NCI-H2196 treated with DMSO at 0.1 percent for 48 hours (cell line): Measurements from ENCODE around the gene IL21R.
A peak's percentile ranks its signal among the peaks of the same experiment; 100 is the strongest.
"Not testable (repeated sequence)": the region's sequence is repeated elsewhere in the genome, so short reads cannot be mapped to it uniquely, and the experiment has no call there.

ENCODE experiments used
- DNase-seq: peaks from one replicate; lab custom pipeline; 2025; ENCODE audit not compliant: unreplicated experiment; lab: John Stamatoyannopoulos, UW

Gene IL21R

DNA sequence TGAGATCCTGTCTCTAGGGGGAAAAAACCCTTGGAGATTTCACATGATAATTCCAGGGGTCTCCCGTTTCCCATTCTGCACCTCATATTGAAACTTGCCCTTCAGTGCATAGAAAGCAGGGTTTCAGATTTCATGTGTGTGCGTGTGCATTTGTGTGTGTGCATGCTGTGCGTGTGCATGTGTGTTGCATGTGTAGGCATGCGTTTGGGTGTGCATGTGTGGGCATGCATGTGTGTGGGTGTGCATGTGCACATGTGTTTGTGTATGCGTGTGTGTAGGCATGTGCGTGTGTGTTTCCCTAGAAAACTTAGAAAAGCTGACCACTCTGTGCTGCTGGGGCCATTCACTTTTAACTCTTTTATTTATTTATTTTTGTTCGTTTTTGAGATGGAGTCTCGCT, 40.0 kb downstream of the IL21R start:
- no peak for DNase-seq

DNA sequence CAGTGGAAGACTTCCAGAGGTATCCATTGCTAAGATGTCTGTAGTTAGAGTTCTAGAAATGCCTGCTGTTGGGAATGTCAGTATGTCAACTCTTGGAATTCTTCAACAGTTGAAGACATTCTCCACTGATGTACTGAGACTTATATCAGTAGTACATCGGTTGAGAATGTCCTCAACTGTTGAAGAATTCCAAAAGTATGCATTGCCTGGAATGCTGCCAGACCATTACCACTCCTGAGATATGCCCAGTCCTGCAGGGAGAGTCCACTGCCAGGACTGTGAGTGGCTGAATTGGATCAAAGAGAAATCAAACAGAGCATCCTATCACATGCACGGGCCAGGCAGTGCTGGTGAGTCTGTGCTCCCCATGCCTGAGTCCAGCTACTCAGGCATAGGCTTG, 42.0 kb downstream of the IL21R start:
- no peak for DNase-seq

DNA sequence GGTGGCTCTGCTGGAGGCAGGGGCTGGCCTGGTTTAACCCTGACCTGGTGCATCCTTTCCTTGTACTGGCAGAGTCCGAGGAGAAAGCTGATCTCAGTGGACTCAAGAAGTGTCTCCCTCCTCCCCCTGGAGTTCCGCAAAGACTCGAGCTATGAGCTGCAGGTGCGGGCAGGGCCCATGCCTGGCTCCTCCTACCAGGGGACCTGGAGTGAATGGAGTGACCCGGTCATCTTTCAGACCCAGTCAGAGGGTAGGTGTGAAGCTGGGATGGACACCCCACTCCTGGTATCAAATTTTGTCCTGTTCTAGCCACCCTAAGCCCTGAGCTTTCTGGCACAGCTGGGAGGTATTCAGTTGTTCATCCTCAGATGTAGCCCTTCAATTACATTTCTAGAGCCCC, 42.5 kb downstream of the IL21R start:
- DNase-seq: no peak

DNA sequence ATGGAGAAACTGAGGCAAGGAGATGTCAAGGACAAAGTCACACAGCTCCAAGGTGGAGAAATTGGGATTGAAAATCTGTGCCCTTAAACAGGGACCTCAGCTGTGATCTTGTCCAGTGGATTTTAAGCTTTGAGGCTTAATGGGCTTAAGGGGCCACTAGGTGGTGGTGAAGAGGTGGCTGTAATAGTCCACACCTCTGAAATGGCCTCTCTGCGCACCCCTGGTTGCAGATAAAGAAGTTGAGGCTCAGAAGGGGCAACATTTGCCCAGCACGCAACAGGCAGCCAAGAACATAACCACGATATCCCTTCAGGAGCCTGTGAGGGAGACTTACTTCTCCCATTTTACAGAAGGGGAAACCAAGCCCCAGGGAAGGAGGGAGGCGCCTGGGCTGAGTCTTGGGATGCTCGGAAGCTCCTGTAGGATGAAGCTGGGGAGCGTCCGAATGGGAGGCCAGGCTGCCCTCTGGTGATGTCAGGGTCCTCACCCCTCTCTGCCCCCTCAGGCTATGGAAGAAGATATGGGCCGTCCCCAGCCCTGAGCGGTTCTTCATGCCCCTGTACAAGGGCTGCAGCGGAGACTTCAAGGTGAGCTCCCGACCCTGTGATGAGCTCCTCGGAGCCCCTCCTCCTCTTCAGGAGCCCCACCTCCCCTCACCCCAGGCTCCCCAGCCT, 43.7 kb downstream of the IL21R start:
- DNase-seq: no peak

DNA sequence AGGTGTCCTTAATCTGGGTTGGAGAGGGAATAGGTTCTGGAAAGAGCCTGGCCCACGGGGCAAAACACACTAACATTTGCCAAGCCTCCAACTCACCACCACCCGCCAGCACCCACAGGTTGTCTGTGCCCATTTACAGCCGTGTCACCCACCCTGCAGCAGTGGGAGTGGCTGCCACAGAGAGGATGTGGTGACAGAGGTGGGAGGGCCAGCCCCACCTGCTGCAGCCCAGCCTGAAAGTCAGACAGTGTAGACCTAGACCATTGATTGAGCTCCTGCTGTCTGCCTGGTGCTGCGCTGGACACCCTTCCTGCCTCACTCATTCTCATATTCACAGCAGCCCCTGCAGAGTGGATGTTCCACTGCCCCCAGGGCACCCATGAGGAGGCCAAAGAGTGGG, 44.7 kb downstream of the IL21R start:
- no peak for DNase-seq

DNA sequence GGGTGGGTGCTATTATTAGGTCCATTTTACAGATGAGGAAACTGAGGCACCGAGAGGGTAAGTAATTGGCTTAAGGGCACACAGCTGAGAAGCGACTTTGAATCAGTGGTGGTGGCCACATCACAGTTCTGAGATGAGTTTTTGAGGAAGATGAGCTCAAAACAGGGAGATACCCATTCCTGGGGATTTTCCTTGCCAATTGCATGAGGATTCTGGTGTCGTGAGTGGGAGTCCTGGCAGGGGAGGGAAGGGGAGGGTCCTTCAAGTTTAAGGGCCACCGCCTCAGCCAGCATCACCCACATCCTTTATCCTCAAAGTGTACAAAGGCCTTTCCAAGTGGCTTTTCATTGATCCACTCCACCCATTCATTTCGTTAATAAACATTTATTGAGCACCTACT, 45.3 kb downstream of the IL21R start:
- DNase-seq: no peak

DNA sequence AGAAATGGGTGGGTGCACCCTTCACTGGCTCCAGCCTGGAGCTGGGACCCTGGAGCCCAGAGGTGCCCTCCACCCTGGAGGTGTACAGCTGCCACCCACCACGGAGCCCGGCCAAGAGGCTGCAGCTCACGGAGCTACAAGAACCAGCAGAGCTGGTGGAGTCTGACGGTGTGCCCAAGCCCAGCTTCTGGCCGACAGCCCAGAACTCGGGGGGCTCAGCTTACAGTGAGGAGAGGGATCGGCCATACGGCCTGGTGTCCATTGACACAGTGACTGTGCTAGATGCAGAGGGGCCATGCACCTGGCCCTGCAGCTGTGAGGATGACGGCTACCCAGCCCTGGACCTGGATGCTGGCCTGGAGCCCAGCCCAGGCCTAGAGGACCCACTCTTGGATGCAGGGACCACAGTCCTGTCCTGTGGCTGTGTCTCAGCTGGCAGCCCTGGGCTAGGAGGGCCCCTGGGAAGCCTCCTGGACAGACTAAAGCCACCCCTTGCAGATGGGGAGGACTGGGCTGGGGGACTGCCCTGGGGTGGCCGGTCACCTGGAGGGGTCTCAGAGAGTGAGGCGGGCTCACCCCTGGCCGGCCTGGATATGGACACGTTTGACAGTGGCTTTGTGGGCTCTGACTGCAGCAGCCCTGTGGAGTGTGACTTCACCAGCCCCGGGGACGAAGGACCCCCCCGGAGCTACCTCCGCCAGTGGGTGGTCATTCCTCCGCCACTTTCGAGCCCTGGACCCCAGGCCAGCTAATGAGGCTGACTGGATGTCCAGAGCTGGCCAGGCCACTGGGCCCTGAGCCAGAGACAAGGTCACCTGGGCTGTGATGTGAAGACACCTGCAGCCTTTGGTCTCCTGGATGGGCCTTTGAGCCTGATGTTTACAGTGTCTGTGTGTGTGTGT, 46.8 kb downstream of the IL21R start:
- DNase-seq: peak; percentile 85

DNA sequence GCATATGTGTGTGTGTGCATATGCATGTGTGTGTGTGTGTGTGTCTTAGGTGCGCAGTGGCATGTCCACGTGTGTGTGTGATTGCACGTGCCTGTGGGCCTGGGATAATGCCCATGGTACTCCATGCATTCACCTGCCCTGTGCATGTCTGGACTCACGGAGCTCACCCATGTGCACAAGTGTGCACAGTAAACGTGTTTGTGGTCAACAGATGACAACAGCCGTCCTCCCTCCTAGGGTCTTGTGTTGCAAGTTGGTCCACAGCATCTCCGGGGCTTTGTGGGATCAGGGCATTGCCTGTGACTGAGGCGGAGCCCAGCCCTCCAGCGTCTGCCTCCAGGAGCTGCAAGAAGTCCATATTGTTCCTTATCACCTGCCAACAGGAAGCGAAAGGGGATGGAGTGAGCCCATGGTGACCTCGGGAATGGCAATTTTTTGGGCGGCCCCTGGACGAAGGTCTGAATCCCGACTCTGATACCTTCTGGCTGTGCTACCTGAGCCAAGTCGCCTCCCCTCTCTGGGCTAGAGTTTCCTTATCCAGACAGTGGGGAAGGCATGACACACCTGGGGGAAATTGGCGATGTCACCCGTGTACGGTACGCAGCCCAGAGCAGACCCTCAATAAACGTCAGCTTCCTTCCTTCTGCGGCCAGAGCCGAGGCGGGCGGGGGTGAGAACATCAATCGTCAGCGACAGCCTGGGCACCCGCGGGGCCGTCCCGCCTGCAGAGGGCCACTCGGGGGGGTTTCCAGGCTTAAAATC, 47.6 kb downstream of the IL21R start:
- DNase-seq: no peak

DNA sequence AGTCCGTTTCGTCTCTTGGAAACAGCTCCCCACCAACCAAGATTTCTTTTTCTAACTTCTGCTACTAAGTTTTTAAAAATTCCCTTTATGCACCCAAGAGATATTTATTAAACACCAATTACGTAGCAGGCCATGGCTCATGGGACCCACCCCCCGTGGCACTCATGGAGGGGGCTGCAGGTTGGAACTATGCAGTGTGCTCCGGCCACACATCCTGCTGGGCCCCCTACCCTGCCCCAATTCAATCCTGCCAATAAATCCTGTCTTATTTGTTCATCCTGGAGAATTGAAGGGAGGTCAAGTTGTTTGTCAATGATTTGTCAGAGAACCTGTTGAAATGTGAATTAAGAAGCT, 48.2 kb downstream of the IL21R start:
- no peak for DNase-seq

DNA sequence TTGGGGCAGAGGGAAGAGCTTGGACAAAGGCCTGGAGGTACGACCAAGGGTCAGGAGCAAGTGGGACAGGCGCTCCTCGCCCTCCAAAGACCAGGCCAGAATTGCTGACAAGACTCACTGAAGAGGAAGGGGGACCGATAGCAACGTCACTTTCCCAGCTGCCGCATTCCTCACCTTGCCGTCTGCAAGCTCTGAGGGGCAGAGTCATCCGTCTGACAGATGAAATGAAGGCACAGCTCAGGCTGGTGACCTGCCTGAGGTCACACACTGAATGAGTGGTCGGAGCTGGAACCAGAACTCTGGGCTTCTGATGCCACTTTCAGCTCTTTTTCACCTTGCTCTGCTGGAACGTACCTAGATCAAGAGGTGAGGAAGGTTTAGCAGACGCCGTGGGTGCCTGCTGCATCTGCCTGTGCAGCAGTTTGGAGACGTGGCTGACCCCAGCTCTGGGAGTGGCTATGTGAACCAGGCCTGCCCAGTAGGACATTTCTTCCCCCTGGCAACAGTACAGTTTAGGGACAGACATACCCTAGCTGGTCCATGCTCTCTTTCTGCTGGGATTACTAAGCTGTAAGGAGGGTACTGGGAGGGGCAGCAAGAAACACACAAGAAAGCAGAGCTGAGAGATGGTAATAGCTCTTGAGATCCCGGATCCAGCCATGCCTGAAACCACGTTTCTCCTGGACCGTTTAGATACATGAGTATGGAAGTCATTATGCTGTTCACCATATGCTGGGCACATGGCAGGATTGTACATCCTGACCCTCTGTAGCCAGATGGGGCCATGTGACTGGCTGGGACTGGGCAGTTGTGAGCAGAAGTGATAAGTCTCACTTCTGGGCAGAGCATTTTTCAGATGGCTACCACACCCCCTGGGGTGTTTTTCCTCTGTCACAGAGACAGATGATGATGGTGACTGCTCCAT, 50.9 kb downstream of the IL21R start:
- DNase-seq: no peak

DNA sequence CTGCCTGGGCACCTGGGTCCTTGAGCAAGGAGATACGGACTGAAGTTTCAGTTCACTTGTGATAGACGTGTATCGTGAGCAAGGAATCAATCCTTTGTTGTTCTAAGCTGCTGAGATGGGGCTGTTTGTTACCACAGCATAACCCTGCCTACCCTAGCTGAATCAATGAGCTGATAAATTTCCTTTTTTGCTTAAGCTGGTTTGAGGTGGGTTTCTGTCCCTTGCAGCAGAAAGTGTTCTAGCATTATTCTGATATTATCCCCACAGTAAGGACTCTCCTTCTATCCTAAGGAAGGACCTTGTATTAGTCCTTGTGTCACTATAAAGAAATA, 51.5 kb downstream of the IL21R start:
- DNase-seq: no peak

DNA sequence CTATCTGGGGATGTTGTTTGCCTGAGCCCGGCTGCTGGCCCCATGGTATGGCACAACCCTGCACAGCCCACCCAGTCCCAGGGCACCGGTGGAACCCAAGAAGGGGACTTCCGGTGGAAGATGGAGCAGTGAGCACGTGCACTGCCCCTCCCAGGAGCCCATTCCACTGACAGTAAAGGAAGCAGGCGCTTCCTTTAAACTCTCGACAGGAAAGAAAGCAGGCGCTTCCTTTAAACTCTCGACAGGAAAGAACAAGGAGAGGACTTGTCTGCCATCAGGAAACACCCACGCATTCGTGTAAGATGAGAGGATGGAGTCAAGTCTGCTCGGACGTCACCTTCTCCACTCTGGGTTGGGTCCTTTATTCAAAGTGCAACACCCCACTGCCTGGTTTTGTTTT, 53.7 kb downstream of the IL21R start:
- no peak for DNase-seq

DNA sequence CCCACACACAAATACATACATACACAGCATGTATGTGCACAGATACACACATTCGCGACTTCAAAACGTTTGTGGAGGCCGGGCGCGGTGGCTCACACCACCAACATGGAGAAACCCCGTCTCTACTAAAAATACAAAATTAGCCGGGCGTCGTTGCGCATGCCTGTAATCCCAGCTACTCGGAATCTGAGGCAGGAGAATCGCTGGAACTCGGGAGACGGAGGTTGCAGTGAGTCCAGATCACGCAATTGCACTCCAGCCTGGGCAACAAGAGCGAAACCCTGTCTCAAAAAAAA, 55.6 kb downstream of the IL21R start:
- not testable (repeated sequence) for DNase-seq

DNA sequence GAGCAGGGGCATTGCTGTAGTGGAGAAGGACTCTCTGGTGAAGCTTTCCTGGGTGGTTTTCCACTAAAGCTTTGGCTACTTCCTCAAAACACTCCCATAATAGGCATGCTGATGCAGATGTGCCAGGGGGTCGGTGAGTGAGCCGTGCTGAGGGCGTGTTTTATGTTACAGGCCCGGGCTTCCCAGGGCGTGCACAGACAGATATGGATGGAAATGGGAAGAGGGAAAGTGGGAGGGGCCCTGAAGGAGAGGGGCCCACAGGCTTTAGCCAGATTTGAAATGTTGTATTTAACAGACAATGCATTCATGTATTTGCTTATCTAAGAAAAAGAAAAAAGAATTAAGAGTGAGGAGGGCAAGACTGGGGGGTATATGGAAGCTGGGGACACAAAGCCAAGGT, 56.3 kb downstream of the IL21R start:
- no peak for DNase-seq

DNA sequence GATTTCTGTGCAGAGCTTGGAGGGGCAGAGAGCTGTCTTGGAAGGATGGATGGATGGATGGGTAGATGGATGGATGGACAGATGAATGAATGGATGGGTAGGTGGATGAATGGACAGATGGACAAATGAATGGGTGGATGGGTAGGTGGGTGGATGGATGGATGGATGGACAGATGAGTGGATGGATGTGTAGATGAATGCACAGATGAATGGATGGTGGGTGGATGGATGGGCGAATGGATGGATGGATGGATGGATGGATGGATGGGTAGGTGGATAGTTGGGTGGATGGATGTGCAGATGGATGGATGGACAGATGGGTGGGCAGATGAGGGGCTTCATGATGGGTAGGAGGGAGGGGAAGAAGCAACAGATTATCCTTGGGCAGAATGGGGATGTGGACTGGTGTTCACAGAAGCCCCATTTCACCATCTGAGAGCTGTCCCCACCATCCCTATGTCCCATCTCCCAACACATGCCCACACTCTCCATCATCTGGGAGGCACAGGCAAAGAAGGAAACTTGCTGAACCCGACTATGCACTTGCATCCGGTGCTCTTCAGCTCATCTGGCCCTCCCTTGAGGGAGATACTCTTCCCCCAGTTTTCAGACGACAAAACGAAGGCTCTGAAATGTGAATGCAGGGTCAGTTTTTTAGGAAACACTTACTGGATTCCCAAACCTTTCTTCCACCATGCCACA, 57.2 kb downstream of the IL21R start:
- no peak for DNase-seq

DNA sequence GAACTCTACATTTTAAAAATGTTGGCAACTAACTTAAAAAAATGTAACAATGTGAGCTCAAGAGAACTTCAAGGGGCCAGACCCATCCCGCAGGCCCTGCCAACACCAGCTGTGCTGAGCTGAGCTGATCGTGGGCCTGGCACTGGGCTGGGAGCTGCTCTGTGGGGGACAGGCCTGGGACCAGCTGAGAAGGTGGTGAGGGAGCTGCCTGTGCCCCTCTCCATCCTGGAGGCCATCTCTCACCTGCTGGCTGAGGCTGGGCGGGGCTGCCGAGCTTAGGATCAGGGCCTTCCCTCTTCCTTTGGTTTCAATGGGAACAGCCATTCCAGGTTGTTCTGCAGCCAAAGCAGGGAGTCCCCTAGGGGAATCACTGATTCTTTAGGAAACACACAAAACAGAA, 58.2 kb downstream of the IL21R start:
- no peak for DNase-seq

DNA sequence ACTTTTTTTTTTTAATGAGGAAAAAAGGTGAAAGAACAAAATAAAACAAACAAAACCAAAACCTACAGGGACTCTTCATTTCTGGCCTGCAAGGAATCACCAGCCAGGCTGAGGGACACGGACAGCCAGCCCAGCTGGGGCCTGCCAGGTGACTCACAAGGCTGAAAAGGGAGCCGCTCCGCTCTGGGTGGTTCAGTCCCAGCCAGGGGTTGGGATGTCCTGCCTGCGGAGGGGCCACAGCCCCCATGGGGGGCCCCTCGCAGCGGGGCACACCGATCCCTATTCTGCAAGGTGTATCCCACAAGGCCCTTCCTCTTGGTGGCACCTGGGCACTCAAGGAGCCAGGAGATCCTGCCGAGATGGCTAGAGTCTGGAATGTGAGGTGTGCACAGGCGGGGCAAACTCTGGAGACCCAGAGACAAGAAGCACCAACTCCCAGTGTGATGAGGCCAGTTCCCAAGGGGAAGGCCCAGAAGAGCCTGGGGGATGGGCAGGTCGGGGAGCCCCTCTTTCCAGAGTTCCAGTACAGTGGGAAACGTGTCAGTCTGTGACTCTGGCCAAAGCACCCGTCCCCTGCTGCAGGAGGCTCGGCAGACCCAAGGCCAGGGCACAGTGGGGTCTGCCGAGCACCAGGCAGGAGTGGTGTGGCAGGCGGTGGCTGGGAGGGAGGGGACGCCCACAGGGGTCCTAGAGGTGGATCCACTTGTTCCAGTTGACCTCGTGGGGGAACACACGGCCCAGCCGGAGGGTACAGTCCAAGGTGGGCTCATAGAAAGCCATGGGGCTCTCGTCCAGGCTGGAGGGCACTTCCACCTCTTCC, 58.9 kb downstream of the IL21R start:
- no peak for DNase-seq

DNA sequence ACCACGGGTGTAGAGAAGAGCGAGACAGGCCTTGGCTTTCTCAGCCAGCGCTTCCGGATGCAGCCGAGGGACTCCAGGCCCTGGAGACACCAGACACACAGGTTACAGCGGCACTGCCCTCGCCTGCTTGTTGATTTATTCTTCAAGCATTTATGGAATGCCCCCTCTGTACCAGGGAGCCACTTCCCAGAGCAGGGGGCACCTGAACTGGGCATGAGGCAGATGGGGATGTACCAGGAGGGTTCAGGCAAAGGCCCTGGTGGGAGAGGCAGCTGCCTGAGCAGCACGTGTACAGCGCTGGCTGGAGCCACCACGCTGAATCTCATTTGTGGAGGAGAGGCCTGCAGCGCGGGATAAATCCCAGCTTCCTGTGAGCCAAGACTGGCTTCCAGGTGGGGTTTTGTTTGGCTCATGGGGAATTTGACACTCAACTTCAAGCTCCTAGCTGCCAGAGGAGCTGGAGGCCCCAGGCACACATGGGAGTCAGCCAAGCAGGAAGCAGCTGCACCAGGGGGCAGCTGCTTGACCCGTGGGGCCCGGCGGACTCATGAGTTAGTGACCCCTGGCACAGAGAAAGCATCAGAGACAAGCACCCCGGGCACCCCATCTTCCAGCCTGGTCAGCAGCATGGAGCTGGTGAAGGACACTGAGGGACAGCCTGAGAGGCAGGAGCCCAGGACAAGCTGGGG, 59.7 kb downstream of the IL21R start:
- DNase-seq: peak; percentile 88

DNA sequence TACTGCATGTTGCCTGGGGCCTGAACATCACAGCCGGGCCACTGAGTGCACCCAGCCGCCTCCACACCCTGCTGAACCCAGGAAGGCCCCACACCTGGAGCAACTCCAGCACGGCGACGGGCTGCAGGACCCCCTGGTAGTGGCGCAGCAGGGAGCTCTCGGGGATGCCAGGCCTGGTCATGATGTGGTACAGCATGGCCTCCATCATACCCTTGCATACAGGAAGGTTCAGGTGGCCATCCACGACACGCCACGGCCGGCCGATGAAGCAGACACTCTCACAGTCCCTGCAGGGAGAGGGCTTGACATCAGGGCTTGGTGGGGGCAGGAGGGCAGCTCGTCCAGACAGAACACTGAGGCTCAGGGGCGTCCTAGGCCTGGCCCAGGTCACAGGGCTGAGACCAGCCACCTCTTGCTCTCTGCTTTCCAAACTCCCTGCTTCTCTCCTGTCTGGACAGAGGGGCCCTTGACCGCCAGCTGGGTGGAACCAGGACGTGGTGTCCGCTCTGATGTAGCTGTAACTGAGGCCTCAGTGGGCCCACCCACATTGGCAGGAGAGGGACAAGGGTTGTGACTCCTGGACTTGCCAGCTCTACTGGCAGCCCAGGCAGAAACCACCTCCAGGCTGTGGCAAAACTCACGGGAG, 60.3 kb downstream of the IL21R start:
- no peak for DNase-seq
